Mucosa of stomach (tissue), 1 donor: ENCODE results near the gene ADSS2.

Experiments used
- H3K27me3 ChIP-seq: one replicate; pipeline ENCODE4 v1.7.0; 2013; ENCODE audit warnings: mild to moderate bottlenecking, low read length; ENCODE audit not compliant: control insufficient read depth, insufficient read depth
- H3K36me3 ChIP-seq: one replicate; pipeline ENCODE4 v1.7.0; 2013; ENCODE audit warnings: low read length; ENCODE audit not compliant: control insufficient read depth, insufficient read depth
- H3K4me1 ChIP-seq: one replicate; pipeline ENCODE4 v1.7.0; 2013; ENCODE audit warnings: mild to moderate bottlenecking, low read length; ENCODE audit not compliant: control insufficient read depth, insufficient read depth
- H3K4me3 ChIP-seq: one replicate; pipeline ENCODE4 v1.7.0; 2013; ENCODE audit warnings: low read length
- H3K9ac ChIP-seq: one replicate; pipeline ENCODE4 v1.7.0; 2013; ENCODE audit warnings: mild to moderate bottlenecking, low read length, moderate library complexity
- H3K9me3 ChIP-seq: one replicate; pipeline ENCODE4 v1.7.0; 2013; ENCODE audit warnings: mild to moderate bottlenecking, low read length, moderate library complexity; ENCODE audit not compliant: control insufficient read depth
- donor health status: Pancreatic carcinoma.

ADSS2 gene

DNA sequence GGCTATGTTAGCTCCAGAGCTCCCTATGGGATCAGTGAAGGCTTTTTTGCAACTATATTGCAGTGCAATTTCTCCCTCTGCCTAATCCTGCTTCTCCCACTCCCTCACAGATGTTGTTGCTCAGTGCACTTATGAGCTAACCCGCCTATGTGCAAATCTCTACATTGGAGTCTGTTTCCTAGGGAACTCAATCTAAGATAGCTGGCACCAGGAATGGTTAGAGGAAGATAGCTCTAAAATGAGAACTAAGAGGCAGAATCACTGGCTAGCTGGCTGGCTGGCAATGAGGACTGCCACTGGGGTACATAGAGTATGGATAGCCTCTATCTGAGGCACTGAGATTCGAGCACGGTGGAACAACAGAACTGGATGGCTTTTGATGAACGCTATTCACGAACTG is 39.5 kb downstream of the ADSS2 start:
- Histone ChIP-seq H3K36me3 (peaks cover 9% of the 10 kb centered on the region), H3K9ac (no peak overlapping the region), H3K4me3 (no peak overlapping the region), H3K9me3 (no peaks in the 10 kb centered on the region), H3K27me3 (no peaks in the 10 kb centered on the region), H3K4me1 (no peaks in the 10 kb centered on the region)

GRCh38 chr1:244409701-244410100 is 42.0 kb downstream of the ADSS2 start:
- no peaks in the 10 kb centered on the region for H3K27me3 ChIP-seq
- peaks cover 5% of the 10 kb centered on the region for H3K36me3 ChIP-seq
- H3K9me3 ChIP-seq, result no peaks in the 10 kb centered on the region
- H3K4me1 ChIP-seq, result no peaks in the 10 kb centered on the region
- no peak overlapping the region for H3K9ac ChIP-seq
- no peak overlapping the region for H3K4me3 ChIP-seq

DNA sequence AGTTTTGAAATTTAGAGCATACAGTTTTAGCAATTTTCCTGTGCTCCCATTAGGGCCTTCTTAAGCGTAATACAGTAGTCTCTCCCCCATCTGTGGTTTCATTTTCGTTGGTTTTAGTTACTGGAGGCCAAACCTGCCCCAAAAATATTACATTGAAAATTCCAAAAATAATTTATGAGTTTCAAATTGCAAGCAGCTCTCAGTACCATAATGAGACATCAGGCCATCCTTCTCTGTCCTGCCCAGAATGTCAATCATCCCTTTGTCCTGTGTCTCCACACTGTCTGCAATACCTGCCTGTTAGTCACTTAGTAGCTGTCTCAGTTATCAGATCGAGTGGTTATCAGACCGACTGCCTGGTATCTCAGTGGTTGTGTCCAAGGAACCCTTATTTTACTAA is 45.4 kb downstream of the ADSS2 start:
- Histone ChIP-seq H3K4me1 (no peaks in the 10 kb centered on the region), H3K9me3 (no peaks in the 10 kb centered on the region), H3K9ac (no peak overlapping the region), H3K27me3 (no peaks in the 10 kb centered on the region), H3K4me3 (no peak overlapping the region), H3K36me3 (no peaks in the 10 kb centered on the region)

DNA sequence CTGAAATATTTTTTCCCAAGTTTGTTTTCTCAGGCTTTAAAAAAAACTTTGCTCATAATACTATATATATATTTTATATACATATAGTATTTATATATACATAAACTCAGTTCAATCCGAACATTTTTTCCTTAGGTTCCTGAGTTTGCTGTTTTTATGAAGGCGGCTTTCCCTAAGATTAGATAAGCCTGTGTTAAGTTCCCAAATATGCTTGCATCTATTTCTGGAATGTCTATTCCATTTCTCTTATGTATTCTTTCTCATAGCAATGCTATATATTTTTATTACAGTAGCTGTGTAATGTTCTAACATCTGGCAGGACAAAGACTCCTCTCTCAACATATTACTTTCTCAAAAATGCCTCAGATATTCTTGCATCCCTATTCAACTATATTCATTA is 45.9 kb downstream of the ADSS2 start:
- no peaks in the 10 kb centered on the region for H3K9me3 ChIP-seq
- H3K27me3 ChIP-seq, result no peaks in the 10 kb centered on the region
- no peaks in the 10 kb centered on the region for H3K4me1 ChIP-seq
- no peak overlapping the region for H3K9ac ChIP-seq
- H3K36me3 ChIP-seq, result no peaks in the 10 kb centered on the region
- H3K4me3 ChIP-seq, result no peak overlapping the region

- Histone ChIP-seq H3K4me1 (no peaks in the 10 kb centered on the region), H3K4me3 (no peak overlapping the region), H3K9ac (no peak overlapping the region), H3K36me3 (no peaks in the 10 kb centered on the region), H3K27me3 (no peaks in the 10 kb centered on the region), H3K9me3 (no peaks in the 10 kb centered on the region)
These were observed 48.3 kb downstream of the ADSS2 start for GRCh38 chr1:244403431-244403830.

- no peaks in the 10 kb centered on the region for H3K4me1 ChIP-seq
- no peaks in the 10 kb centered on the region for H3K27me3 ChIP-seq
- no peaks in the 10 kb centered on the region for H3K36me3 ChIP-seq
- H3K9ac ChIP-seq, result no peak overlapping the region
- no peaks in the 10 kb centered on the region for H3K9me3 ChIP-seq
- H3K4me3 ChIP-seq, result no peak overlapping the region
These were observed 50.7 kb downstream of the ADSS2 start for GRCh38 chr1:244400974-244401373.

- H3K27me3 ChIP-seq, result no peaks in the 10 kb centered on the region
- no peaks in the 10 kb centered on the region for H3K4me1 ChIP-seq
- H3K36me3 ChIP-seq, result no peaks in the 10 kb centered on the region
- H3K4me3 ChIP-seq, result no peak overlapping the region
- no peaks in the 10 kb centered on the region for H3K9me3 ChIP-seq
- H3K9ac ChIP-seq, result no peak overlapping the region
These were observed 54.6 kb downstream of the ADSS2 start for GRCh38 chr1:244397131-244397530.

DNA sequence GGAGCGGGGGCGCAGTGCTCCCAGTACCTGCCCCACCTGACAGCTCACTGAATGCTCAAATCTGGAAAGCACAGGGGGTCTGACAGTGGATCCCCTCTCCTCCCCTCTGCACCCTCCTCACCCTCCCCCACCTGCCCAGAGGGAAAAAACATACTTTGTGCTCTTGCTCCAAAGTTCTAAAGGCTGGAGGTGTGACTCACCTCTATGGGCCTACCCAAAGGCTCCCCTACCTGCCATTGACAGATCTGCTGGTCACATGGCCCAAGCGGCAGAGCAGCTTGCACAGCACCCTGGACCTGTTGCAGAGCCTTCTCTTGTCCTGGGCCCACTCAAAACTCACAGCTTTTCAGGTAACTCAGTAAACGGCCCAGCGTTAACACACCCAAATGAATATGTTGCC is 55.7 kb downstream of the ADSS2 start:
- Histone ChIP-seq H3K4me1 (peaks cover 8% of the 10 kb centered on the region), H3K9ac (no peak overlapping the region), H3K27me3 (no peaks in the 10 kb centered on the region), H3K4me3 (no peak overlapping the region), H3K36me3 (no peaks in the 10 kb centered on the region), H3K9me3 (no peaks in the 10 kb centered on the region)

- Histone ChIP-seq H3K9ac (no peak overlapping the region), H3K4me1 (peaks cover 8% of the 10 kb centered on the region), H3K9me3 (no peaks in the 10 kb centered on the region), H3K36me3 (no peaks in the 10 kb centered on the region), H3K27me3 (no peaks in the 10 kb centered on the region), H3K4me3 (no peak overlapping the region)
These were observed 56.6 kb downstream of the ADSS2 start for GRCh38 chr1:244394826-244395765.

DNA sequence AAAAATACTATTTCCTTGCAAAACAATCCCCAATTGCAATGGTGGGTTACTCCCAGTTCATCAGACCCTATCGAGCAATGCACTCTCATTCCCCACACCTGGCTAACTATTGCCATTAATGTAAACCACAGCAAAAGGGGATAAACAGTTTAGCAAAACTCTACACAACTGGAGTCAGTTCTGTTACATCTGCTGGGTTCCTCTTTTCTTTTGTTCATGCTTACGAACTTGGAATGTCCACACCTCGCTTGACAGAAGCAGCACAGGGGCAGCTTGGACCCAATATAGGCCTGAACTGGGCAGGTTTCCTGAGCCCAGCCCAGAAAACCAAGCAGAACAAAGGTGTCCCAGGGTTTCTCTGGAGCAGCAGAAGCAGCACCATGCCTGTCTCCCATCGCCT is 57.4 kb downstream of the ADSS2 start:
- Histone ChIP-seq H3K4me1 (peaks cover 8% of the 10 kb centered on the region), H3K36me3 (no peaks in the 10 kb centered on the region), H3K9me3 (no peaks in the 10 kb centered on the region), H3K27me3 (no peaks in the 10 kb centered on the region), H3K4me3 (no peak overlapping the region), H3K9ac (no peak overlapping the region)

- Histone ChIP-seq H3K9me3 (no peaks in the 10 kb centered on the region), H3K9ac (no peak overlapping the region), H3K4me1 (peaks cover 8% of the 10 kb centered on the region), H3K36me3 (no peaks in the 10 kb centered on the region), H3K27me3 (no peaks in the 10 kb centered on the region), H3K4me3 (no peak overlapping the region)
These were observed 58.0 kb downstream of the ADSS2 start for GRCh38 chr1:244393604-244394176.

DNA sequence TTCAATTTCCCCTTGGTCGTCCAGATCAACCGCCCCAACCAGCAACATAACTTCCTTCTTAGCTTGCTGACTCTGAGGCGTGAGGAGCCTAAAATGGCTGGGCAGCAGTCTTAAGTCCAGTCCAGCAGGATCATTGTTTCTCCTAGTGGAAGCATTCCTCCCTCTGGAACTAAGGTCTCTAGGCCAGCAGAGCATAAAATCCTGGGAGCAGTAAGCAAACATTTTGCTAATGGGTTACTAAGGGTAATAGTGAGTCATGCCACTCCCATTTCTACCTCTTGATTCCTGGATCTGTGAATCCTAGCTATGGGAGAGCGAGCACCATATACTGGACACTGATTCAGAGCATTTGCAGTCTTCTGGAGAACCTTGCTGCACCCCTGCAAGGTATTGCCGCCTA is 59.9 kb downstream of the ADSS2 start:
- Histone ChIP-seq H3K4me3 (no peak overlapping the region), H3K4me1 (peaks cover 8% of the 10 kb centered on the region), H3K9ac (no peak overlapping the region), H3K27me3 (no peaks in the 10 kb centered on the region), H3K36me3 (no peaks in the 10 kb centered on the region), H3K9me3 (no peaks in the 10 kb centered on the region)
